Peyer's patch (tissue), 4 donors: ENCODE measurements around the gene TRIM75. TPM values are rescaled to one million over a fixed set of nuclear protein-coding genes. Genes with fewer than 3 reads are reported as not detected.

ENCODE experiments used
- DNase-seq, 3 donors: peaks; one replicate each; pipeline ENCODE4 v3.0.0-alpha.2; 2017 to 2019
- H3K27ac ChIP-seq, 4 donors: fragments of 200-600 bp; sonication (generic); one replicate each; pipeline ENCODE4 v1.5.1; 2016 to 2019
- H3K27me3 ChIP-seq, 2 donors: fragments of 200-600 bp; sonication (generic); one replicate each; pipeline ENCODE4 v1.5.1; 2019
- H3K36me3 ChIP-seq, 3 donors: fragments of 200-600 bp; sonication (generic); one replicate each; pipeline ENCODE4 v1.5.1; 2016 to 2019
- H3K4me1 ChIP-seq, 4 donors: fragments of 200-600 bp; sonication (generic); one replicate each; pipeline ENCODE4 v1.5.1; 2016 to 2019
- H3K4me3 ChIP-seq, 4 donors: fragments of 200-600 bp; sonication (generic); 1 replicate in 3 of 4; 2 replicates in 1 of 4; pipeline ENCODE4 v1.5.1; 2016 to 2019; ENCODE audit warnings: mild to moderate bottlenecking in 1 of 4
- H3K9me3 ChIP-seq, 4 donors: fragments of 200-600 bp; sonication (generic); one replicate each; pipeline ENCODE4 v1.5.1; 2016 to 2019; ENCODE audit warnings: mild to moderate bottlenecking in 1 of 4
- CTCF ChIP-seq, 6 experiments: fragments of 450-650 bp in 4 of 6; fragments of 200-600 bp in 2 of 6; sonication (generic) in 1 of 6; IDR thresholded peaks; one replicate each; pipeline ENCODE4 v1.5.1; 2017 to 2019; ENCODE audit warnings: antibody characterized with exemption in 6 of 6, mild to moderate bottlenecking in 3 of 6, moderate library complexity in 1 of 6
- POLR2A ChIP-seq, 2 donors: fragments of 450-650 bp; IDR thresholded peaks; one replicate each; pipeline ENCODE4 v1.5.1; 2017; ENCODE audit warnings: antibody characterized with exemption in 2 of 2, mild to moderate bottlenecking in 2 of 2, moderate library complexity in 2 of 2
- total RNA-seq, 4 donors: library from RNA; depleted of rRNA; stranded (reverse); fragments of >200 nt; gene quantifications; one replicate each; pipeline ENCODE4 v1.1.0, GENCODE V29; 2016

The TRIM75 gene
- total RNA-seq = not detected

- TF ChIP-seq POLR2A (IDR thresholded peaks at IDR 0.05) (no peak), CTCF (IDR thresholded peaks at IDR 0.05) (no peak)
- Histone ChIP-seq H3K27ac (no peak within 1 kb of the TSS), H3K4me3 (no peak within 1 kb of the TSS), H3K36me3 (no peaks in the 10 kb centered on the region), H3K27me3 (no peaks in the 10 kb centered on the region), H3K9me3 (no peaks in the 10 kb centered on the region), H3K4me1 (no peaks in the 10 kb centered on the region)
- DNase-seq = no peak
Measured at GRCh38 chr4:165053645-165054044, at the start of gene TRIM75. TRIM75 (plus strand) TSS chr4:165053866; CDS start chr4:165059148, 5,282 bp downstream.

- Histone ChIP-seq H3K4me1 (no peaks in the 10 kb centered on the region), H3K27ac (no peak overlapping the region)
- TF ChIP-seq POLR2A (IDR thresholded peaks at IDR 0.05) (no peak), CTCF (IDR thresholded peaks at IDR 0.05) (no peak)
Measured at GRCh38 chr4:165005352-165005925, 48.2 kb upstream of the TRIM75 start.

GRCh38 chr4:165006456-165006855, 47.2 kb upstream of the TRIM75 start:
- Histone ChIP-seq H3K36me3 (no peaks in the 10 kb centered on the region), H3K4me3 (no peak overlapping the region), H3K9me3 (no peaks in the 10 kb centered on the region), H3K4me1 (no peaks in the 10 kb centered on the region), H3K27ac (no peak overlapping the region), H3K27me3 (no peaks in the 10 kb centered on the region)
- no peak for DNase-seq
- TF ChIP-seq POLR2A (IDR thresholded peaks at IDR 0.05) = no peak
- TF ChIP-seq CTCF (IDR thresholded peaks at IDR 0.05) = no peak

More at GRCh38 chr4:165005352-165005925, 48.2 kb upstream of the TRIM75 start:
- no peak overlapping the region for H3K4me3 ChIP-seq
- no peaks in the 10 kb centered on the region for H3K9me3 ChIP-seq
- no peaks in the 10 kb centered on the region for H3K36me3 ChIP-seq
- no peak for DNase-seq
- no peaks in the 10 kb centered on the region for H3K27me3 ChIP-seq

- DNase-seq = no peak
- TF ChIP-seq CTCF (IDR thresholded peaks at IDR 0.05) = no peak
- no peak for TF ChIP-seq POLR2A (IDR thresholded peaks at IDR 0.05)
- H3K4me3 ChIP-seq = no peak overlapping the region
- no peaks in the 10 kb centered on the region for H3K27me3 ChIP-seq
- no peaks in the 10 kb centered on the region for H3K4me1 ChIP-seq
- no peaks in the 10 kb centered on the region for H3K36me3 ChIP-seq
- H3K27ac ChIP-seq = no peak overlapping the region
- H3K9me3 ChIP-seq = no peaks in the 10 kb centered on the region
Measured at GRCh38 chr4:165006886-165007285, 46.8 kb upstream of the TRIM75 start.

GRCh38 chr4:165009493-165010227, 44.0 kb upstream of the TRIM75 start:
- Histone ChIP-seq H3K4me1 (no peaks in the 10 kb centered on the region), H3K27ac (no peak overlapping the region), H3K27me3 (no peaks in the 10 kb centered on the region), H3K4me3 (no peak overlapping the region), H3K9me3 (no peaks in the 10 kb centered on the region), H3K36me3 (no peaks in the 10 kb centered on the region)
- TF ChIP-seq POLR2A (IDR thresholded peaks at IDR 0.05) (no peak), CTCF (IDR thresholded peaks at IDR 0.05) (no peak)
- DNase-seq = no peak
